HG03558 (cell line): ENCODE data around the gene OTUD6A.

Experiments used
- ATAC-seq: cut with Tn5 transposase; IDR thresholded peaks from one replicate; pipeline ENCODE4 v1.9.1; 2021; ENCODE audit warnings: moderate number of reproducible peaks; ENCODE audit not compliant: unreplicated experiment; ENCODE audit errors: extremely low read depth

The OTUD6A gene, protein sequence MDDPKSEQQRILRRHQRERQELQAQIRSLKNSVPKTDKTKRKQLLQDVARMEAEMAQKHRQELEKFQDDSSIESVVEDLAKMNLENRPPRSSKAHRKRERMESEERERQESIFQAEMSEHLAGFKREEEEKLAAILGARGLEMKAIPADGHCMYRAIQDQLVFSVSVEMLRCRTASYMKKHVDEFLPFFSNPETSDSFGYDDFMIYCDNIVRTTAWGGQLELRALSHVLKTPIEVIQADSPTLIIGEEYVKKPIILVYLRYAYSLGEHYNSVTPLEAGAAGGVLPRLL

GRCh38 chrX:70062076-70062475 lies at the start of gene OTUD6A:
Gene OTUD6A (plus strand): TSS chrX:70062457. CDS start chrX:70062525, 68 bp downstream.
- no peak for ATAC-seq

GRCh38 chrX:70012756-70013155 lies 49.5 kb upstream of the OTUD6A start:
- ATAC-seq, result no peak

GRCh38 chrX:70013466-70014381 lies 48.5 kb upstream of the OTUD6A start:
- ATAC-seq, result no peak

DNA sequence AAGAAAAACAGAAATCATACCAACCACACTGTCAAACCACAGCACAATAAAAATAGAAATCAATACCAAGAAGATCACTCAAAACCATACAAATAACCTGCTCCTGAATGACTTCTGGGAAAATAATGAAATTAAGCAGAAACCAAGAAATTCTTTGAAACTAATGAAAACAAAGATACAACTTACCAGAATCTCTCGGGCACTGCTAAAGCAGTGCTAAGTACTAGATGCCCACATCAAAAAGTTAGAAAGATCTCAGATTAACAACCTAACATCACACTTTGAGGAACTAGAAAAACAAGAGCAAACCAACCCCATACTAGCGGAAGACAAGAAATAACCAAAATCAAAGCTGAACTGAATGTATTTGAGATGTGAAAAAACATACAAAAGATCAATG lies 45.7 kb upstream of the OTUD6A start:
- no peak for ATAC-seq

DNA sequence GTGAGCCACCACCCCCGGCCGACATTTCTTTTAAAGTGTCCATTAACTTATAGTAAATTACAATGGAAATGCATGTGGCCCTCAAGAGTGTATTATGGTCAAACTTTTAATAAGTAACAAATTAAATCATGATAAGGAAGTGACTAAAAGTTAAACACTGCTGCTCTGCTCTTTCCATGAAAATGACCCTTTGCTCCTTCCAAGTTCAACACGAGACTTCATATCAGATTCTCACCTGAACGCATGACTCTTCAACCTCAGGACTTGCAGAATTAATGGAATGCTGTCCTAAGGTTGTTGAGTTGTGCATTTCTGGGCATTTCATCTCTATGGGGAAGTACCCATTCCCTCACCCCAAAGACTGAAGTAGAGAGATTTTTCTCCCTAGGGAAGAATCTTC lies 39.6 kb upstream of the OTUD6A start:
- ATAC-seq, result no peak

DNA sequence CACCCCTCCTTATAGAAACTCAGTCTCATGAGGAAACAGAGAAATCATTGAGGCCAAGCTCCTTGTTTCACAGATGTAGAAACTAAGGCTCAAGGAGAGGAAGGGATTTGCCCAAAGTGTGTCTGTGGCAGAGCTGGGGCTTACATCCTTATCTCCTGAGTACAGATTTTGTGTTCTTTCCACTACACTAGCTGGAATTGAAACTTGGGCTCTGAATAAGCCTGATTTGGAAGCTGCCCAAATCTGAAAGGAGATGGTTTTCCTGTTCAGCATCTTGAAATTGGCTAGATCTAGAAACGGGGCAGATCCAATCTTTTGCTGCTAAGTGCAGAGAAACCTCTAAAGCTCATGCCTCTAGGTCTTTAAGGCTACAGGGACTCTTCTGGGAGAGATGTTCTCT lies 36.8 kb upstream of the OTUD6A start:
- no peak for ATAC-seq

DNA sequence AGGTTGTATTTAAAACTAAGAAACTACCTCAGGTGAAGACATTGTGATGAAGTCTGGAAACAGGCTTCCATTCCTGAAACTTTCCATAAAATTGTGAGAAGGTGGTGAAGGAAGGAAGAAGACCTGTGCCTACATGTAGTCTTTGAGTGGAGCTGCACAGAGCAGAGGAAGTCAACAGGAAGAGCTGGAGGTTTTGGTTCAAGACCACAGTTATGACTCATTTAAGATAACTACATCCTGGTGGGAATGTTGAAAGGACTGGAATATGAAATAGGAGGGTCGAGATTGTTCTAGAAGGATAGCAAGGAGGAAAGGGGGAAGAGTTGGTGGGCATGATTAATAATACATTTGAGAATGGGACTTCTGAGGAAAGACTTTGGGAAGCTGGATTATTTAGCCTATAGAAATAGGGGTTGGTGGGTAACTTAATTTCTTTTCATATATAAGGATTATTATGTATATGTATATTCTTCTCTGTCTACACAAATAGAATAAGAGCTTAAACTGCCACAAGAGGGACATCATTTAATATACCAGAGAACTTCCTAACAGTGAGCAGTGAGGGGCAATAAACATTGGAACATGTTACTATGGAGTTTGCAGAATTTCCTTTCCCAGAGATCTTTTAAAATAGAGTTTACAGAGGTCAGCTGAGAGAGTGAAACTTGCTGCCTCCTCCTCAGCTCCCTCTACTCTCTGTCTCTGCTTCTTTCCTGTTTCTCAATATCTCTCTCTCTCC lies 36.0 kb upstream of the OTUD6A start:
- no peak for ATAC-seq

DNA sequence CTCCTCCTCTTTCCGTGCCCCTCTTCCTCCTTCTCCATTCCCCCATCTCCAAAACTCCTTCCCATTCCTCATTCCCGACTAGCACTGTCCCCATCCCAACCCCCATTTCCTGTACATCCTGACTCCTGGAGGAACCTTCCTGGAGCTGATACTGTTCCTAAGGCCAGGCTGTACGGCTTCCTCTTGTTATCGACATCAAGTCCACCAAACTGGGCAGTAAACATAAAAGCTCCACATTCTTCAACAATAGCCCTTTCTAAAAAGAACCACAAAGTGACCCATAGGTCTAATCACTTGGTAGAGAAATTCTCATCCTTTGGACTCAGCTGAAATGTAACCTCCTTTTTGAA lies 35.4 kb upstream of the OTUD6A start:
- no peak for ATAC-seq

- ATAC-seq, result no peak
Observed at GRCh38 chrX:70029863-70030262, 32.4 kb upstream of the OTUD6A start.

GRCh38 chrX:70030301-70030767 lies 31.9 kb upstream of the OTUD6A start:
- ATAC-seq, result peak; percentile 67

DNA sequence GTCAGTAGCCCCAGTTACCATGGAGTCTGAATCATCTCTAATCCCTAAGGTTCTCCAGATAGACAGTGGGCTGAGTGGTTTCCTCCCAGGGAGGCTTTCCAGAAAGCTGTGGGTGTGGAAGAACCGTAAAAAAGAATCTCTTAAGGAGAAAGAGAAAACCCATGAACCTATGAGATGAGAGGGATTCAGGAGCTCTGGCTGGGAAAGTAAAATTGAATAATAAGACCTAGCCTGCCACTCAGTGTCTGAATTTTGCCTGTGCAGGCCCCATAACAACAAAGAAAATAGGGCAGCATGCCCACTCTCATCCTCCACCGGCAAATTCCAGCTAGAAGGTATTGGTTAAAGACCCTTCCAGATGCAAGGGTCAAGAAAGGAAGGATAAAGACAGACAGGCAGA lies 29.5 kb upstream of the OTUD6A start:
- ATAC-seq, result no peak

DNA sequence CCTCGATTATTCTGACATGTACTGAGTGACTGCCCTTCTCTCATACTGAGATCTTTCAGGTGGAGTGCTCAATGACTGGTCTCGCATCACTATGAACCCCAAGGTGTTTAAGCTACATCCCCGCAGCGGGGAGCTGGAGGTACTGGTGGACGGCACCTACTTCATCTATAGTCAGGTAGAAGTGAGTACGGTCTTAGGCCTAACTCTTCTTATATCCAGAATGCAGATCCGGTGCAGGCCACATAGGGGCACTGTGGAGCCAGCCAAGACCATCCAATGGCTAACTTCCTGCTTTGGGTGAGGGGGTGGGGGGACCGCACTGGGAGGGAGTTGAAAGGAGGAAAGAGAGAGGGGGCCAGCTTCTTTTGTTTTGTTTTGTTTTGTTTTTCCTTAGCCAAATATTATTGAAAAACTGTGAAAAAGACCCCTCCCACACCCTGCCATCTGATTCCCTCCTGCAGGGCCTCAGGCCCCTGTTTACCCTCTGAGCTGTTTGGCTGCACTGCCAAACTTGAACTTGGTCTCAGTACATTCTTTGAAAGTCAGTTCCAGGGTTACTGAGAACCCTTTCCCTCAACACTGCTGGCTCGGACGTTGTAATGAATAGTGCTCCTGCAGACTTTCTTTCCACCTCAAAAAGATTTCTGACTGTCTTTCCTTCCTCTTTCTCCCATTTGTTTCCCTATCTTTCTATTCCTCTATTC lies 28.8 kb upstream of the OTUD6A start:
- ATAC-seq, result no peak

DNA sequence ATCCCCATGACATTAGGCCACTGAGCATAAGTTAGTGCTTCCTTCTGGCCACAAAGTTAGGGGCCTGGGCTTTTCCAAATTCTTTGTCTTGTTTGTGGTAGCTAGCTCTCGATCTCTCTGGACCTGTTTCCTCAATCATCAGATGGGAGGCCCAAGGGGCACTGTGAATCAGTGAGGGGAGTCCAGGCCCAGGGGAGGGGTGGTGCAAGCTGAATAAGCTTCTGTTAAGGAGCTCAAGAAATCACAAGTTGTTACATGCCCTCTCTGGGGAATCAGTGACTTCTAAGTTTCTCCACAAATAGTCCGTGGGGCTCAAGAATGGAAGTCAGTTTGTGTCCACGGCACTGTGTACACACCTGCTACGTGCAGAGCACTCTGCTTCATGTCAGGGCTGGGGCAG lies 27.6 kb upstream of the OTUD6A start:
- no peak for ATAC-seq

DNA sequence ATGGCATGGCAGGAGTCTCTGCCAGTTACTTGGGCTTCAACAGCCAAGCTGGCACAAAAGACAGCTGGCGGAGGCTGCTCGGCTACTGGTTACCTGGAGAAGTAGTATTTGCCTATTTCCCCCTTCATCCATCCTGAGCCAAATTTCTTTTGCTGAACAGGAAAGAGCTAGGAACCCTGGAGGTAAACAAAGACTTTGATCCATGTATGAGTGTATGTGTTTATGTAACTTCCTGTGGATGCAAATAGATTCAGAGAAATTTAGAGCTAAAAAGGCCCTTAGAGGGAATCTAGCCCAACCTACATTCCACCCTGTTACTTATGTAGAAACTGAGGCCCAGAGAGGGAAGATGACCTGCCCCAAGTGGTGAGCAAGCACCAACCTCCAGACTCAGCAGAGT lies 23.7 kb upstream of the OTUD6A start:
- ATAC-seq, result no peak

DNA sequence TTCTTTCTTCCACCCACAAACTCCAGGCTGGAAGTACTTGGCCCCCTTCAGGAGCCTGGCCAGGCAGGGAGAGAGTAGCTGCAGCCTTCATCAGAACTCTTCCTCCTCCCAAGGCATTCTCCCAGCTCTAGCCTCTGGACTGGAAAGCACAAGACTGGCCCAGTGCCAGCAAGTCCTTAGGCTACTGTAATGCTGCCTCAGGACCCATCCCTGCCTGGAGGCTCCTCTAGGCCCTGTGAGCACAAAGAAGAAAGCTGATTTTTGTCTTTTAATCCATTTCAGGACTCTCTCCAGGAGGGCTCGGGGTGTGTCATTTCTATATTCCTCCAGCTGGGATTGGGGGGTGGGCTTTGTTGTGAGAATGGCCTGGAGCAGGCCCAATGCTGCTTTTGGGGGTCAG lies 23.3 kb upstream of the OTUD6A start:
- no peak for ATAC-seq

DNA sequence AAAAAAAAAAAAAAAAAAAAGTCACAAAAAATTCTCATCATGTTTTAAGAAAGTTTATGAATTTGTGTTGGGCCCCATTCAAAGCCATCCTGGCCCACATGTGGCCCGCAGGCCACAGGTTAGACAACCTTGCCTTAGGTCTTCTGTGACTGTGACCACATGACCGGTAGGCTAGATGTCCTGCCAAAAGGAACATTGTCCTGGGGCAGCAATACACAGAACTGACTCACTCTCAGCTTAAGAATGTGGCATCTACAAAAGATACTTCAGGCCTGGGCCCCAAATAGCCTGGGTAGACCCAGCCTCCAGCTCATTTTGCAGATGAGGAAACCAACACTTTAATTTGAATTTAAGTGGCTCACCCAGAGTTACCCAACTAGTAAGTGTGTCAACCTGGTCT lies 22.5 kb upstream of the OTUD6A start:
- no peak for ATAC-seq

DNA sequence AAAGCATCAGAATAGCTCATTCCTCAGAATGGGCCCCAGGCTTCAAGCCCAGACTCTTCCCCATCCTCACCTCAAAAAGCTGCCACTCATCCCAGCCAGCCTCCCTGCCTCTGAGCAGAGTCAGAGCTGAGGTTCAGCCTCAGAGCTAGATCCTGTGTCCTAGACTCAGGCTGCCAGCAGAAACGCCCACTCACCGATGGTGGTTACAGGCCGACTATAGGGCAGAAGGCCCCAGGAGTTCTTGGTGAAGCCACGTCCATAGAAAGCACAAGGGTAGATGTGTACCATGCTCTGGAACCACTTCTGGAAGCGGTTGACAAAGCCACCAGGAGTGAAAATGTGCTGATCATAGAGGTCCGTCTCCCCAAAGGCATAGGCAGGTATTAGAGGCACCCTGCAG lies 20.3 kb upstream of the OTUD6A start:
- ATAC-seq, result no peak

DNA sequence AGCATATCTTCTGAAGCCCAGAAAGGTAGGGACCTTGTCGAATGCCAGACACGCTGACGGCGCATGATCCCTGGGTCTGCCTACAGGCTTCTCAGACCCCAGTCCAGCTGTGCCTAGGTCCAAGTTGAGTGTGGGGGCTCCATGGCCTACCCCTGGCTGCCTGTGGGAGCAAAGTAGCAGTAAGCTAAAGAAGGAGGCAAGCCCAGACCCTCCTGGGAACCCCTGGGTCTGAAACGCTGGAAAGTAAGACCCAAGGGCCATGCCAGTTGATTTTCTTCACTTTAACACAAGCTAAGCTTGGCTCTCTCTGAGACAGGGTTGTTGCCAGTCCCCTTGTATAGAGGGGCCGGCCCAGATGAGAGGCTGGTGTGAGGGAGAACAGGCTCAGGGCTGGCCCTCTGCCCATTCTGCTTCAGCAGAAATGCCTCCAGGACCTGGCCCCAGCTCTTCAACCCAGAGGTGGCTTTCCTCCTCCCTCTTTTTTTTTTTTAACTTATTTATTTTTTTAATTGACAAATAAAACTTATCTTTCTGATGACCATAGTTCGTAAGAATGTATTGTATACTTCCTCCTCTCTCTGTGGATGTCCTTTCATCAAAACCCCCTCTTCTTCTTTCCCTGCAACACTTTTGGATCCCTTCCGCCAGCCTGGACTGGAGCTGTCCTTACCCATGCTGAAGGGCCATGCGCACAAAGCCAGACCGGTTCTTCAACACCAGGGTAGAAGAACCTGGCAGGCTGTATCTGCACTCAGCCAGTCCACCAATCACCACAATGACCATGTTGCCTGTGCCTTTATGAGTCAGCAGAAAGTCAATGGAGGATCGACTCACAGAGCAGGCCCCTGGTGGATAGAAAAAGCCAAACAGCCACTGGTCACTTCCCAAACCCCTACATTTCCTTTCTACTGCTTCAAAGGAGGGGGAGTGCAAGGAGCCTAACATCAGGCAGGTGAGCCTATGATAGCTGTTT lies 19.6 kb upstream of the OTUD6A start:
- ATAC-seq, result no peak

GRCh38 chrX:70043685-70044084 lies 18.6 kb upstream of the OTUD6A start:
- ATAC-seq, result no peak
